Measurements from ENCODE around the gene BCKDHB.

DNA sequence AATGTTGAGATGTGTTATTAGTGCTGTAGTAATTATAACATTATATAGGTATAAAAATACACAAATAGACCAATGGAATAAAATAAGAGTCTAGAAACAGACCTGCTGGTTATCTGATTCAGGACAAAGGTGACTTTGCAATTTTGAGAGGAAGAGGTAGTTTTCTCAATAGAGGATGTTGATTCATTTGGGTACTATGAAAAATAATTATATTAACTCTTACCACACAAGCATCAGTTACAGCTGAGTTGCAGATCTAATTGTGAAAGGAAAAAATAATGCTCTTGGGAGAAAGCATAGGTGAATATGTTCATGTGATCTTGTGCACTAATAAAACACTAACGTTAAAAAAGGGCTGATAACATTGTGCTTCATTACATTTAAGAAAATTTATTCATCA lies 103.0 kb downstream of the BCKDHB start:
- TF ChIP-seq POLR2AphosphoS5 (IDR thresholded peaks at IDR 0.05), result no peak
- no peak for TF ChIP-seq CTCF (IDR thresholded peaks at IDR 0.05)
- TF ChIP-seq POLR2A (IDR thresholded peaks at IDR 0.05), result no peak
- TF ChIP-seq EP300 (IDR thresholded peaks at IDR 0.05; ENCODE audit: low read depth), result no peak
